Measurements from ENCODE around the gene KLK8.

The KLK8 gene

GRCh38 chr19:50979758-50980157, 21.6 kb downstream of the KLK8 start:
- TF ChIP-seq, protein P1, sequence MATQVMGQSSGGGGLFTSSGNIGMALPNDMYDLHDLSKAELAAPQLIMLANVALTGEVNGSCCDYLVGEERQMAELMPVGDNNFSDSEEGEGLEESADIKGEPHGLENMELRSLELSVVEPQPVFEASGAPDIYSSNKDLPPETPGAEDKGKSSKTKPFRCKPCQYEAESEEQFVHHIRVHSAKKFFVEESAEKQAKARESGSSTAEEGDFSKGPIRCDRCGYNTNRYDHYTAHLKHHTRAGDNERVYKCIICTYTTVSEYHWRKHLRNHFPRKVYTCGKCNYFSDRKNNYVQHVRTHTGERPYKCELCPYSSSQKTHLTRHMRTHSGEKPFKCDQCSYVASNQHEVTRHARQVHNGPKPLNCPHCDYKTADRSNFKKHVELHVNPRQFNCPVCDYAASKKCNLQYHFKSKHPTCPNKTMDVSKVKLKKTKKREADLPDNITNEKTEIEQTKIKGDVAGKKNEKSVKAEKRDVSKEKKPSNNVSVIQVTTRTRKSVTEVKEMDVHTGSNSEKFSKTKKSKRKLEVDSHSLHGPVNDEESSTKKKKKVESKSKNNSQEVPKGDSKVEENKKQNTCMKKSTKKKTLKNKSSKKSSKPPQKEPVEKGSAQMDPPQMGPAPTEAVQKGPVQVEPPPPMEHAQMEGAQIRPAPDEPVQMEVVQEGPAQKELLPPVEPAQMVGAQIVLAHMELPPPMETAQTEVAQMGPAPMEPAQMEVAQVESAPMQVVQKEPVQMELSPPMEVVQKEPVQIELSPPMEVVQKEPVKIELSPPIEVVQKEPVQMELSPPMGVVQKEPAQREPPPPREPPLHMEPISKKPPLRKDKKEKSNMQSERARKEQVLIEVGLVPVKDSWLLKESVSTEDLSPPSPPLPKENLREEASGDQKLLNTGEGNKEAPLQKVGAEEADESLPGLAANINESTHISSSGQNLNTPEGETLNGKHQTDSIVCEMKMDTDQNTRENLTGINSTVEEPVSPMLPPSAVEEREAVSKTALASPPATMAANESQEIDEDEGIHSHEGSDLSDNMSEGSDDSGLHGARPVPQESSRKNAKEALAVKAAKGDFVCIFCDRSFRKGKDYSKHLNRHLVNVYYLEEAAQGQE (IDR thresholded peaks at IDR 0.05; ENCODE audit: insufficient read depth in 1 of 2, low read depth in 2 of 2, low read length in 2 of 2): no peak
- no peak for TF ChIP-seq SIN3A (IDR thresholded peaks at IDR 0.05; ENCODE audit: borderline replicate concordance, insufficient read depth, low read length)
- TF ChIP-seq TAF1 (IDR thresholded peaks at IDR 0.05; ENCODE audit: borderline replicate concordance, insufficient read depth, low read length): no peak
- no peak for TF ChIP-seq FOXP2 (optimal IDR thresholded peaks at IDR 0.05; ENCODE audit: borderline replicate concordance, extremely low read depth, extremely low read length, insufficient read depth)
- no peak for TF ChIP-seq POLR2AphosphoS5 (IDR thresholded peaks at IDR 0.05; ENCODE audit: low read depth, low read length)

DNA sequence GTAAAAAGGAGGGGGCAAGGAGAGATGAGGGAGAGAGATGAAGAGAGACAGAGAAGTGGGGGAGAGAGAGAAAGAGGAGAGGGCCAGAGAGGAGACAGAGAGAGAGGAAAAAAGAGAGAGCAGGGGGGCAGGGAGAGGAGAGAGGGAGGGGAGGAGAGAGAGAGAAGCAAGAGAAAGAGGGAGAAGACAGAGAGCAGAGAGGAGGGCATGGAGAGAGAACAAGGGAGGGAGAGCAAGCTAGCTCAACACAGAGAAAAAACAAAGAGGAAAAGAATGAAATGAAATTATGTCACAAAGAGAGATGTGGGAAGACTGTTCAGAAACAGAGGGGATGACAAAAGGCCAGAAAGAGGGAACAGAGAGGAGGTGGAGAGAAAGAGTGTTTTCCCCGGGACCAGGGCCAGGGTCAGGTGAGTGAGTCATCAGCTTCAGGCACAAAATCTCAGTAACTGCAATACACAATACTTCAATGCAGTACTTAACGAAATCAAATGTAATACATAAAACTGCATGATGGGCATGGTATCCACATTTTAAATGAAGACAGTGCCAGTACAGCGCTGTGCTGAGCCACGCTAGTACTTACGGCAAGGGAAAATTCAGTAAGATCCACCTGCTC, 22.5 kb downstream of the KLK8 start:
- no peak for TF ChIP-seq POLR2AphosphoS5 (IDR thresholded peaks at IDR 0.05; ENCODE audit: low read depth, low read length)
- no peak for TF ChIP-seq SIN3A (IDR thresholded peaks at IDR 0.05; ENCODE audit: borderline replicate concordance, insufficient read depth, low read length)
- no peak for TF ChIP-seq TAF1 (IDR thresholded peaks at IDR 0.05; ENCODE audit: borderline replicate concordance, insufficient read depth, low read length)
- TF ChIP-seq FOXP2 (optimal IDR thresholded peaks at IDR 0.05; ENCODE audit: borderline replicate concordance, extremely low read depth, extremely low read length, insufficient read depth): no peak
- TF ChIP-seq, protein P1 (IDR thresholded peaks at IDR 0.05; ENCODE audit: insufficient read depth in 1 of 2, low read depth in 2 of 2, low read length in 2 of 2): no peak

DNA sequence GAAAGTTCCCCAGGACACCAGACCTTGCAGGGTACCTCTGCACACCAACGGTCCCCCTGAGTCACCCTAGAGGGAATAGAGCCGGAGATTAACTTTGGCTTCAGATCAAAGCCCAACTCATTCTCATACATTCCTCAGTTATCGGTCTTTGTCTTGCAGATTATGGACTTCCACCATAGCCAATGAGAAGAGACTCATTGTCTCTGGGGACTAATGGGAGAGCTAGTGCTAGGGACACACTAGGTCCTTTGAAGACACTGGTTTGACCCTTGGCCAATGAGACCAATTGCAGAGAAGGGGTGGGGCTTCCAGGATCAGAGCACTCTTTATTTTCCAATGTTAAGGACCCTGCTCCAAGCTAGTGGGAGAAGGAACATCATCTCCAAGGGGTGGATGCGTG, 23.8 kb downstream of the KLK8 start:
- TF ChIP-seq, protein P1 (IDR thresholded peaks at IDR 0.05; ENCODE audit: insufficient read depth in 1 of 2, low read depth in 2 of 2, low read length in 2 of 2): no peak
- no peak for TF ChIP-seq POLR2AphosphoS5 (IDR thresholded peaks at IDR 0.05; ENCODE audit: low read depth, low read length)
- TF ChIP-seq FOXP2 (optimal IDR thresholded peaks at IDR 0.05; ENCODE audit: borderline replicate concordance, extremely low read depth, extremely low read length, insufficient read depth): no peak
- TF ChIP-seq SIN3A (IDR thresholded peaks at IDR 0.05; ENCODE audit: borderline replicate concordance, insufficient read depth, low read length): no peak

GRCh38 chr19:50975766-50976165, 25.6 kb downstream of the KLK8 start:
- TF ChIP-seq FOXP2 (optimal IDR thresholded peaks at IDR 0.05; ENCODE audit: borderline replicate concordance, extremely low read depth, extremely low read length, insufficient read depth) (no peak), TAF1 (IDR thresholded peaks at IDR 0.05; ENCODE audit: borderline replicate concordance, insufficient read depth, low read length) (no peak), SIN3A (IDR thresholded peaks at IDR 0.05; ENCODE audit: borderline replicate concordance, insufficient read depth, low read length) (no peak), POLR2AphosphoS5 (IDR thresholded peaks at IDR 0.05; ENCODE audit: low read depth, low read length) (no peak)
- TF ChIP-seq, protein P1 (IDR thresholded peaks at IDR 0.05; ENCODE audit: insufficient read depth in 1 of 2, low read depth in 2 of 2, low read length in 2 of 2): no peak
